GM18951 (cell line): ENCODE measurements around the gene TEC.

Experiments
- POLR2A ChIP-seq: IDR thresholded peaks from 4 replicates; pipeline ENCODE4 v1.6.1; 2011; ENCODE audit warnings: mild to moderate bottlenecking; ENCODE audit not compliant: insufficient read length, insufficient read depth; ENCODE audit errors: extremely low read depth
- in situ Hi-C: fragments of 300-500 bp; cut with MboI; formaldehyde crosslinking; loops from one replicate; pipeline ENCODE4 v1.12.0; 2022; ENCODE audit warnings: low sequenced_read_pairs, mixed read lengths, inconsistent platforms; ENCODE audit not compliant: unreplicated experiment

TEC gene

GRCh38 chr4:48095441-48095840 is 174.2 kb downstream of the TEC start:
- no peak for TF ChIP-seq POLR2A
- in situ Hi-C loops = loop anchor here (25.0 kb wide), 1 partner anchor 408 kb away; no protein-coding TSS in a partner anchor

- no peak for TF ChIP-seq POLR2A
- in situ Hi-C loops = loop anchor here (25.0 kb wide), 1 partner anchor 407 kb away; no protein-coding TSS in a partner anchor
Measured at GRCh38 chr4:48093991-48094416, 175.6 kb downstream of the TEC start.

- TF ChIP-seq POLR2A = no peak
- in situ Hi-C loops = loop anchor here (25.0 kb wide), 1 partner anchor 403 kb away; no protein-coding TSS in a partner anchor
Measured at GRCh38 chr4:48090621-48091020, 179.0 kb downstream of the TEC start.

- no peak for TF ChIP-seq POLR2A
- in situ Hi-C loops = loop anchor here (25.0 kb wide), 1 partner anchor 399 kb away; no protein-coding TSS in a partner anchor
Measured at GRCh38 chr4:48085821-48086589, 183.6 kb downstream of the TEC start.
